Dermis blood vessel endothelial cell (primary cell): ENCODE data around the gene STAG3. TPM values are rescaled to one million over a fixed set of nuclear protein-coding genes. Genes with fewer than 3 reads are reported as not detected.

Experiments used
- DNase-seq: peaks from one replicate; pipeline ENCODE4 v3.0.0; 2010
- total RNA-seq: library from RNA; depleted of rRNA; stranded (reverse); fragments of >200 nt; gene quantifications from 2 replicates; pipeline ENCODE4 v1.2.3, GENCODE V29; 2014

STAG3 gene
- total RNA-seq, 1 donor from 2014 or later, result 0.17 TPM

DNA sequence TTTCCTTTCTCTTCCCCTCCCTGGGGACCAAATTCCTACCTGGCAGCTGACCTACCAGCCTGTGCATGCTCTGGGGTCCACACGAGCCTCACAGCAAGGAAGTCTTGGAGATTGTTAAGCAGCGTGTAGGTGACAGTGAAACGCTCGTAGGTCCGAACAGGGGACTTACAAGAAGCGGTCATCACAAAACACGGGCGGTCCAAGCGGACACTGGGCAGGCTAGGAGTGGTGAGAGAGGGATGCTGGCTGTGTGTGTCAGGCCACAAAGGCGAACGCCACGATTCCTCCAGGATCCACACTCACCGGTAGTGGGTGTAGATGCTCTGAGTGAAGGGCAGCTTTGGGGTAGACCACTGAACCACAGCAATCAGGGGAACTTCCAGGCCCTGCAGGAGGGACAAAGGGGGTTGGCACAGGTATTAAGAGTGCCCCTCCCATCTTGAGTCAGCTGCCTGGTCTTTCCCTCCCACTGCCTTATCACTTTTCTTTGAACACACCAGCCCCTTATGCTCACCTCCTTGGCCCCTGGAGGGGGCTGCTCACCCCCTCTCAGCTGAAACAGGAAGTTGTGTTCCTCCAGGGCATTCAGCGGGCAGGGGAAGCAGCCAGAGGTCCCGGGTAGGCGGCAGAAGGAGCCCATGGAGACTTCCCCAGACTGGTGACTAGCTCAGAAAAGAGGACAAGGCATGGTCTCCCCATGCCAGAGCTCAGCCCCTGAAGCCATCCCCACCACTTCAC lies 21.2 kb upstream of the STAG3 start:
- no peak for DNase-seq

DNA sequence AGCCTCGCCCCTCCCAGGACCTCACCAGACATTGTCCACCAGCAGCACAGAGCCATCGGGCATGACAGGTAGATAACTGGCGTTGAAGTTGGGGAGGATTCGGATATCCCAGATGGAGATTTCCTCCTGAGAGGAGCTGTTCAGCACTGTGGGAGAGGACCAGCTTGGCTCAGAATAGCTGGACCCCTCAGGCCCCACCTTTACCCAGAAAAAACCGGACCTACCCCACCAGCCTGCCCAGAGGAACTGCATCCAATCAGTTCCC lies 20.7 kb upstream of the STAG3 start:
- no peak for DNase-seq

DNA sequence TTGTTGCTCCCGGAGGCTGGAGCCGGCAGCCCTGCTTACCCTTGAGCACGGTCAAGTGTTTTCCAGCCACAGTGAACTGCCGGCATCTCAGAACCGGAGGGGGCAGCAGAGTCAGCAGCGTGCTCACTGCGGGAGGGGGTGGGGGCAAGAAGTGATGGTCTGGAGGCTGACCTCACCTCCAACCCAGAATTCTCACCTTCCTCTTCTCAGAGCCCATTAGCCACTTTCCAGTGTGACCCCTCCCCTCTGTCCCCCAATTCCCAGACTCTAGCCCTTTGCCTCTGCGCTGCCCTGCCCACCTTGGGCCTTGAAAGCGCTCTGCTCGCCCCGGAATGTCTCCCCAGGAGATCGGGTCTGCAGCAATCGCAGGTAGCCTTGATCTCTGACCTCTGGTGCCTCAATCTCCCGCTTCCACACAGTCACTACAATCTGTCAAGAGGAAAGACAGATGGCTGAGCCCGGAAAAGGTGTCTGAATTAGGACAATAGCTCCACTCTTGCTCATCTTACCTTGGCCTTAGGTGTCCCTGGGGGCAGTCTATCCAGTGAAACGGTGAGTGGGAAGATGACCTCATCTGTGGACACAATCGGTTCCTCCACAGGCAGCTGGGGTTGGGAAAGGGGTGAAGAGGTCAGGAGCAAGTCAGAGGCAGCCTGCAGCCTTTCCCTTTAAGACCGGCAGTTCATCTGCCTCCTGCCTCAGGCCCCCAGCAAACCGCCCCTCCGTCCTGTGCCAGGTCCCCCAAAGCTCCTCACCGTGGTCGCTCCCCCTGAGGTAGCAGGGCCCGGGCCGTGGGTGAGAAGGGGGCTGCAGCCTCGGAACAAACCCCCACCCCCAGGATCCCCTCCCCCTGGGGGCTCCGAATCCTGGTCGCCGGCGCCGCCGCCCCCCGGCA lies 20.1 kb upstream of the STAG3 start:
- peak; percentile 68 for DNase-seq

DNA sequence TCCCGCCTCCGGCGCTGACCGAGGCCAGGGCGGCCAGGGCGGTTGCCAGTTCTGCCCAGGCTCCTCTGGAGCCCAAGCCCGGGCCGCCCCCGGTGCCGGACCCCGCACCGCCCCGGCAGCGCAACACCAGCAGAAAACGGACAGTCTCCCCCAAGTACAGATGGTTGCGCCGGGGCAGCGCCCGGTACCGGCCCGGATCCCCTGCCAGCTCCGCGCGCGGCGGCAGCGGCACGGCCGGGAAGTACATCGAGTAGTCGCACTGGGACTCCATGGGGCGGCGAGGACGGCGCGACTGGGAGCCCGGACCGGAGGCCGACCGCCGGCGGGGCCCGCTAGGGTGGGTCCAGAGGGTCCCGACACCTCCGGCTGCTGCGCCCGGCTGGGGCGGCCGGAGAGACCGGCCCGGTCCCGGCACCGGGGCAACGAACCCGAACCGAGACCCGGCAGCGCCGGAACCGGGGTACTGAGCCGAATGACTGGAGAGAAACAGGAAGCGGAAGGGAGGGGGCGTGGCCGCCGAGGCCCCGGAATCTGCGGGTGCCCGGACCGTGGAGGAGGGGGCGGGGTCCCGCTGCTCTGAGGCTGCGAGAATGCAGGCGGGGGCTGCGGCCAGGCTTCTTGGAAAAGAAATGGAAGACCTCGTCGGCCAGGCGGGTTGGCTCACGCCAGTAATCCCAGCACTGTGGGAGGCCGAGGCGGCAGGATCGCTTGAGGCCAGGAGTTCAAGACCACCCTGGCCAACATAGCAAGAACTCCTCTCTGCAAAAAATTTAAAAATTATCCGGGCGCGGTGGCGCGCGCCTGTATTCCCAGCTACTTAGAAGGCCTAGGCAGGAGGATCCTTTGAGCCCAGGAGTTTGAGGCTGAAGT lies 19.3 kb upstream of the STAG3 start, which contains the start of gene TRAPPC14:
Gene TRAPPC14 (minus strand): TSS at position 495 of the 870 bp plus-strand sequence. CDS start 224 bp downstream, at position 271.
- DNase-seq, result peak; percentile 71

DNA sequence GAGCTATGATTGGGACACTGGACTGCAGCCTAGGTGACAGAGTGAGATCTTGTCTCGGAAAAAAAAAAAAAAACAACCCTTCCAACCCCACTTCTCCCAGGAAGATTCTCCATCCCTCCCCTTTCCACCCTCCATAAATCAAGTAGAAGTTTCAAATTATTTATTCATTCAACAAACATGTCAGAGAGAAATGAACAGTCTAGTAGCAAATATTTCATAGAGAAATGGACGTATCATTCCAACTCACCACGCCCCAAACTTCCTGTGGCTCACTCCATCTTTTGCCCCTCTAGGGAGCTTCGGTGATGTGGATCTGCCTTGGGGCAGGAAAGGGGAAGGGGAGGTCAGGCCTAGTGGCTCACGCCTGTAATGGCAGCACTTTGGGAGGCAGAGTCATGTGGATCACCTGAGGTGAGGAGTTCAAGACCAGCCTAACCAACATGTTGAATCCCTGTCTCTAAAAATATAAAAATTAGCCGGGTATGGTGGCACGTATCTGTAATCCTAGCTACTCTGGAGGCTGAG lies 18.6 kb upstream of the STAG3 start:
- no peak for DNase-seq

DNA sequence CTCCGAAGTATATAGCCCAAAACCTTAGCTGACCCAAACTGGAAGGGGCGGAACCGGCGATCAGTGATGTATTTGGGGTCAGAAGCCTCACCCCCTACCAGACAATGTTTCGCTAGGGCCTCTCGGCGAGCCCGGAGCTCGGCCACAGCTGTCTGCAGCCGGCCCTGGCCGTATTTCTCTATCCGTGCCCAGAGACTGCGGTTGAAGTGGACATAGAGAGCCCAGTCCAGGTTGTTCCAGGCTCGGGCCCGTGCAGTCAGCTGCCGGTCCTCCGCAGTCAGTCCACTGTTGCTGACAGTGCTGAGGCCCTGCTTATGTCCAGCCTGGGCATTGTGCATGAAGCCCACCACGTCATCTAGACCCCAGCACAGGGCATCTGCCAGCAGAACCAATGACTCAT lies 17.7 kb upstream of the STAG3 start:
- no peak for DNase-seq

DNA sequence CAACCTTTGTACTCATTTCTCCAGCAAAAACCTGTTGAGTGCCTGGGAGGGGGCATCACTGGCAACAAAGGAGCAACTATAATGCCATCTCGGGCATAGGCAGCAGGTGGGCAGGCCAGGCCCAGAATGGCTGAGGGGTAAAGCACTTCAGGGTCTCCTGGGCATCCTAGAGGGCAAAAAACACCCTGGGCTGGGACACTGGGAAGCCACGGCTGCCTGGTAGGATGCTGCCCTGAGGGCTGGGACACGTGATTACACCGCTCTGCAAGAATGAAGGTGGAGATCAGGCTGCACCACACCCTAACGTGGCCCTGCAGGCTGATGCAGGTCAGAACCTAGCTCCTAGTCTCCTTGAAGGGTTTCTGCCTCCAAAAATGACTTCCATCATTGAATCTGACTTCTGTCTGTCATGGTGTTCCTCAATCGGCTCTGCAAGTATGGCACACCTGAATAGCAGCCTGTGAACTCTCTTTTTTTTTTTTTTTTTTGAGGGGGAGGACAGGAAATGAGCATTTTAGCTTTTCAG lies 14.6 kb upstream of the STAG3 start:
- no peak for DNase-seq

DNA sequence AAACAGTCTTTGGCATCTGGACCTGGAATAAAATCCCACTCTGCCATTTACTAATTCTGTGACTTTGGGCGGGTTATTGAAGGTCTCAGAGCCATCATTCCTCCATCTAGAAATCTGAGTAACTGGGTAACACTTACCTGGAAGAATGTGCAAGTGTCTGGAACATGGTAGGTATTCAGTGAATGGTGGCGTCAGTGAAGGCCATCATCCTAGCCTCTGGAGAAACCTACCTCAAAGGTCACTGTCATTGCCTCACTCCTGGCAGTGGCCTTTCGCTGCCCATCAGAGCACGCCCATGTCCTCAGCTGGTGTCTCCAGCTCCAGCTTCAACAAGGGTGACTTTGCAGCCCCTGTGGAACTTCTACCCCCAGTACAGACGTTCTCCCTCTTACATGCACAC lies 13.8 kb upstream of the STAG3 start:
- DNase-seq, result no peak

DNA sequence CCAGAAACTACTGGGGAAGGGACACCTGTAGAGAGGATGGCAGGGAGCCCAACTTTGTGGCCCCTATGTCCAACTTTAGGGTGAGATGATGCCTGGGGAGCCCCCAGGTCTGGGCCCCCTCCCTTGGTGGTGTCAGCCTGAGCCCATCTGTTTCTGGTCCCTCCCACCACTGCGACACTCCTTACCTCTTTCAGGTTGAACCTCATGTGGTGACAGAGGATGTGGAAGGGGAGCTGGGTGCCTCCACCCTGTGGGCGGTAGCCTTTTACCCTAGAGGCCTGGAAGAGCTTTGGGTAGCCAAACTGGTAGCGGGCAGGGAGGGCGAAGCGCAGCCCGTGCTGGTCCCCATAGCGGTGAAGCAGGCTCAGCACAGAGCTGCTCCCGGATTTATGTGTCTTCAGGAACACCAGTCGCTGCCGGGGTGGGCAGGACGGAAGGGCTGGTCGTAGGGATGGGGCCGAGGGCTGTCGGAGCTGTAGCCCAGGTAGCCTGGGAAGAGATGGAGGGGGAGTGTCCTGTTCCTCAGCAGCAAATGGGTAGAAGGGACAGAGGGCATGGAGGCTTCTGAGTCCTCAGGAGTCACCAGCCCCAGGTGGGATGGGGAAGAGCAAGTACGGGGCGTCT lies 11.3 kb upstream of the STAG3 start:
- no peak for DNase-seq

DNA sequence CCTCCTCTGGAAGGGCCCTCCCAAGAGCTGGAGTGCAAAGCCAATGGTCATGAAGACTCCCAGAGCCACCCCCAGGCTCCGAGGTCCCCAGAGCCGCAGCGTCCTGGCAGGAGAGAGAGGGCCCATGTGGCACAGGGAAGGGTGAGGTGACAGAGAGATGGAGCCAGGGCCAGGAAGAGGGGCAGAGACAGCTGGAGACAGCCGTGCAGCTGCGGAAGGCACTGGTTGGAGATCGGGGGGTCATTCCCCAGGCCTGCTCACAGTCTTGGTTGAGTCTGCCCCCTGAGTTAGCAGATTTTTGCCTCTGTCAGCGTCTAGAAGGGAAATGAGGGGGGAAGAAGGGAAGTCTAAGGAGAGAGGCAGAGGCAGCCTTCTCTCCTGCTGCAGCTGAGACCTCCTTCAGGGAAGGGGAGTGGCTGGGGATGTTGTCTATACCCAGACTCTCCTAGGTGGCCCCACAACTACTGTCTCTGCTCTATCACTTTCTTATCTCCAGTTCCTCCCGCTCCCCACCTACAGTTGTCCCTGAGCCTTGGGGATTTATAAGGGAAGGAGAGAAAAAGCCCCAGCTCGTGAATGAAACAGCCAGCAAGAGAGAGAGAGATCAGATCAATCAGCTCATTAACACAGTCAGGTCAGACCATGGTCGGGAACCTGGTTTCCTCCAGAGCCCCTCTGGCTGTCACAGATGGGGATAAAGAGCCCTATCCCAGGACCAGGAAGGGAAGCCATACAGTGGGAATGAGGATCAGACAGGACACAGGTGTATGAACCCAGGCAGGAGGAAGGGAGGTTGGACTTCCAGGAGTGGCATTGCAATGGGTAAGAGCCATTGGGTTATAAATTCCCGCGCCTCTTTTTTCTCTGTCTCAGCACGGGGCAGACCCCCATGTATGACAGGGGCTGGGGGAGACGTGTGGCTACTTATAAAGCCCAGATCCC lies 10.5 kb upstream of the STAG3 start:
- DNase-seq, result no peak

DNA sequence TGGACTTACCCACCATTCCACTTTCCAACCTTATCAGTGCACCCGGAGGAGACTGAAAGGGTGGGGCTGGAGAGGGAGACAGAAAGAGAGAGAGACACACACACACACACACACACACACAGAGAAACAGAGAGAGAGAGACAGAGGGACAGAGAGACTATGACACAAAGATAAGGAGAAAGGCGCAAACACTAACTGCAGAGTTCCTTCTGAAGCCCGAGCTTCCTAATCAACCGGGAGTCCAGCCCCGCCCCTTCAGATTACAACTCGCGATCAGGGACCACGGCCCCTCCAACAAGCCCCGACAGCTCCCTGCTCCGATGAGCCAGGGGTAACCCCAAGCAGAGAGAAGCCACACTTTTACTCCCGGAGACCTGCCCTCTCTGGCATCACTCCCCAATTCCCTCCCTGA lies 9.8 kb upstream of the STAG3 start:
- no peak for DNase-seq

DNA sequence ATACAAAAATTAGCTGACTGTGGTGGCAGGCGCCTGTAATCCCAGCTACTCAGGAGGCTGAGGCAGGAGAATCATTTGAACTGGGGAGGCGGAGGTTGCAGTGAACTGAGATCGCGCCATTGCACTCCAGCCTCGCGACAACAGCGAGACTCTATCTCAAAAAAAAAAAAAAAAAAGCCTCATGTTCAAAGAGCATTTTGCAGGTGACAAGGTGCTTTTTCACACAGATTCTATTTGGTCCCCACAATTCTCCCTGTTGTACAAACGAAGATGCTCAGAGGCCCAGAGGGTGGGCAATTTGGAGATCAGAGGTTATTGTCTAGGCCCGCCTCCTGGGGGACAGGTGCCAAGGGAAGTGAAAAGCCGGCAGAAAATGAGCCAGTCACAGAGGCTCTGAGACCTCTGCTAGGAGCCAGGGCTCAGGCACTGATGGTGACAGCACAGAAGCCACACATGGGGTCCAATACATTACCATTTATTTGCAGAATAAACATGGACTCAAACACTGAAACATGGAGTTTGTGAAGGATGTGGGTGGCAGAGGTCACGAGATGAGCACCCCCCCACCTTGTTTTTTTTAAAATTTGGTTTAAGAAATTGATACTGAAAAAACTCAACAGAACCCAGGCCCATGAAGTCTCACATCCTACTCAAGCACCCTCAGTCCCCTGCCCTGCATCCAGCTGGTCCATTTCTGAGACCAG lies 8.4 kb upstream of the STAG3 start:
- no peak for DNase-seq

DNA sequence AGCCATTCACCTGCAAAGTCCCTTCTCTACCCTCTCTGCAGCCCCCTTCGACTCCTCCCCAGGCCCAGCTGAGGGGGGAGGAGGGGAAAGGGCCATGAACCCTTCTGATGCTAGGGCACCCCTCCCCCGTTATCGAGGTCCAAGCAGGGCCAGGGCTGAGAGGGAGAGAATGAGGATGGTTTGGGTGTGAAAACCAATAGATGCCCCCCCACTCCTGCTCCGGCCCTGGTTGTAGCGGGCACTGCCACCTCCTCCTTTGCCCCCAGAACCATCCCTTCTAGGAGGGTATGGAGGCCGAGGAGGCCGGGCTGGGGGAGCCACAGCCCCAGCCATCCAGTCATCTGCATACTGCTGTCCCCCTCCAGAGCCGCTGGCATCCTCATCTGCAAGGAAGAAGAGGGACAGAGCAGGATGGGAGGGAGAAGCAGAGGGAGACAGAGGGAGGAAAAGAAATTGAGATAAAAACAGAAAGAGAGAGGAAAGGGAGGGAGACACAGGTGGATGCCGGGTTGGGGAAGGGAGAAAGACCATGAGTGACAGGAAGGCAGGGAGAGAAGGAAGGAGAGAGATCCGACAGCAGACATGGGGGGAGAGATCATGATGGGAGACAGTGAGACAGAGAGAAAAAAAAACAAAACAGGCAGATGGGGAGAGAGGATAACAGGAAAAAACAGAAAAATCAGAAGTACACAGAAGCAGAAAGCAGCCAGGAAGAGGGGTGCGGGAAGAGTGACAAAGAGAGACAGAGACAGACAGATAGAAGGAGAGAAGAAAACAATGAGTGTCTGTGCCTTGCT lies 7.4 kb upstream of the STAG3 start:
- DNase-seq, result no peak

DNA sequence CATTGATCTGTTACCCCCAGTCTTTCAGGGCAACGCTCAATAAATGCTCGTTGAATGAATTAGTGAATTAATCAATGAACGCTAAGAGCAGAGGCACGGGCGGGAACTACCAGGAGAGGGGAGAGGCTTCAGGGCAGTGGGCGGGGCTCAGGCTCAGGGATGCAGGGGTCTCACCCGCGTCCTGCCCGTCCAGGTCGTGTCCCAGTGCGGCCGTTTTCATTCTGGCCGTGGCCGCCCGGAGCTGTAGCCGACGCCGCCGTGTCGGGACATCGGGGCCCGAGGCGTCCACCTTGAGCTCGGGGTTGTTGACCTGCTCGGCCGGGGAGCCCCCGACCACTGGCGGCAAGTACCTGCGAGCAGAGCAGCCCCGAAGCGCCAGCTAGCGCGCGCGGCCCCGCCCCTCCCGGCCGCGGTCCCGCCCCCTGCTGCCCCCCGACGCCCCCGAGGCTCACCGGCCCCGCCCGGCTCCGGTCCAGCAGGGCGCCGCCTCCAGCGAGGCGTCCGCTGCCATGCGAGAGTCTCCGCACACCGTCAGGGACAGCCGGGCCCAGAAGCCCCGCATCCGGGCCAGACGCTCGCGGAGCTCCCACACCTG lies 6.5 kb upstream of the STAG3 start:
- no peak for DNase-seq

DNA sequence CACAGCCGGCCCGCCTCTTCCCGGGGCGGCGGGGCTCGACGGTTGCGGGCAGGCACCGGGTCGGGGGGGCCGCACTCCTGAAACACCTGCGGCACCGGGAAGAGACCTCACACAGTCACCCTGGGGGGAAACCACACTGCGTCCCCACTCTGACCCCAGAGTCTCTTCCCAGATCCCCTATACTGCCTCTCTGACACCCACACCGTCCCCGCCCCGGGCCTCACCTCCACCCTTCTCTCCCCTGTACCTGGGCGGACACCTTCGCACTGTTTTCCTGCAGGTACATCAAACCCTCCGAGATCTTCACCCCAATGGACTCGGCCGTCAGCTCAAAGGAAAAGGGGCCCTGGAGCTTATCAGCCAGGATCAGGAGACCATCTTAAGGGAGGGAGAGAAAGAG lies 5.9 kb upstream of the STAG3 start:
- DNase-seq, result no peak

DNA sequence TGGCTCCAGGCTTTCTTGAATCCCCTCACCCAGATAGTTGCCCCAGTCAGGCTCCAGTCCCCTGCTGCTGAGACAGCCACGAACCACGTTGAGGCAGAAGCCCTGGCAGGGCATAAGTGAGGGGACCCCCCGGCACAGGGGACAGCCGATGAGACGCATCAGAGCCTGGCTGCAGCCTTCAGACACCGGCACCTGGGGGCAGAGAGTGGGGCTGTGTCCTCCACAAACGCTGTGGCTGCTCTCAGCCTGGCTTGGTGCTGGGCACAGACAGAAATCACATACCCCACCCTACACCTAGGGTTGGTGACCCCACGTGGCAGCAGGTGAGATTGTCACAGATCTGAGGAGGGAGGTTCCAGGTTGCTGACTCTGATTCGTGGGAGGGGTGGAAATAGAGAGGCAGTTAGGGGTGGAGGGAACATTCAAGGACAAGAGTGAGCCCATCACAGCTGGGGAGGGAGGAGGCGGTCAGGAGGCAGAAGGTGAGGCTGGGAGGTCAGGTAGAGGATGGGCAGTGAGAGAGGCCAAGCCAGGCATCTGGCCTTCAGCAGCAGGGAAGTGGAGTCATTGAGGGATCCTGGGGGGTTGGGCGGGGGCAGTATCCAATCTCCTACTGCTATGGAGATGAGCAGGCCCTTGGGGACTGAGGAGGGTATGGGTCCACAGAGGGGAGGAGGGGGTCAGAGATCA lies 3.8 kb upstream of the STAG3 start:
- no peak for DNase-seq

DNA sequence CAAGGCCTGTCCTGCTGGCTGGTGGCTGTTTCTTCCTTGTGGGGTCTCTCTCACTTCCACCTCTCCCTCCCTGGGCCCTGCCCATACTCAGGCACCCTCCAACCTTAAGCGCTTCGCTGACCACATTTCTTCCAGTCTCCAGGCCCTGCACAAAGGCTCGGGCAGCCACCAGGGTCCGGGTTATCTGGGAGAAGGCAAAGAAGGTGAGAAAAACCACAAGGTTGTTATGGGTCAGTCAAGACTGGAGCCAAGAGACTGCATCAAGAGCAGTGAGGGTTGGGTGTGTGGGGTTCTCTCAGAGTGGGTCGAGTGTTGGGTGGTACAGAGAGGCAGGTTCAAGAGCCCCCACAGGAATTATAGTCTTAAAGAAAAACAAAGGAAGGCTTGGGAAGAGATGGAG lies 3.1 kb upstream of the STAG3 start:
- DNase-seq, result no peak

DNA sequence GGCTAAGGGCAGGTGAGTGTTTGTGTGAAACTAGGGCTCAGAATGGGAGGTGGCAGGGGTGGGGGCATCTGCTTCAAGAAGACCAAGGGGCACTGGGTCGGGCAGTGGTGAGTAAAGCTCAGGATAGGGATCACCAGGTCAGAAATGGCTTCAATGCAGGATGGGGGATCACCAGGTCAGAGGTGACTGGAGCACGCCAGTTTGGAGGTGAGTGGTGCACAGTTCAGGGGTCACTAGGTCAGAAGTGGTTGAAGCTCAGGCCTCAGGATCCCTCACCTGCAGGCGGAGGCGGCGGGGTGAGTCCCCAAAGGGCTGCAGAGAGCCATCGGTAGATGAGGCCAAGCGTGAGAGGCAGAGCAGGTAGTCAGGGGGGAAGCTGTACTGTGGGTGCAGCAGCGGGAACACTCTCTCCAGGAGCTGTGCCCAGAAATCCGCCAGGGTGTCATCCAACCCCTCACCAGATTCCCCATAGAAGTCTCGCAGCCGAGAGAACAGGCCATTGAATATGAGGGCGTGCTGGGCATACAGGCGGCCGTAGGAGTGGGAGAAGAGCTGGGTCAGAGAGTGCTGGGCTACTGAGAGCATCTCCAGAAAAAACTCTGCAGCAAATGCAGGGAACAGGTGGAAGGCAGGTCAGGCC lies 2.3 kb upstream of the STAG3 start:
- no peak for DNase-seq
